Effector memory CD8-positive, alpha-beta T cell (primary cell): ENCODE measurements around the gene ZBTB8A.
"Not testable (repeated sequence)": the region's sequence is repeated elsewhere in the genome, so short reads cannot be mapped to it uniquely, and the experiment has no call there.

Source experiments
- ATAC-seq: fragments of 150-1000 bp; cut with Tn5 transposase; replicated peaks from 2 replicates; pipeline ENCODE4 v1.10.0; 2021; ENCODE audit warnings: mild to moderate bottlenecking, moderate library complexity
- DNase-seq, 3 experiments: peaks; one replicate each; pipeline ENCODE4 v3.0.0; 2021
- H3K27ac Mint-ChIP-seq, 2 donors: one replicate each; pipeline ENCODE4 v1.8.0; 2022; ENCODE audit warnings: mild to moderate bottlenecking in 2 of 2, mixed read lengths in 2 of 2, moderate library complexity in 2 of 2
- H3K27me3 Mint-ChIP-seq, 2 donors: one replicate each; pipeline ENCODE4 v1.8.0; 2022; ENCODE audit warnings: mixed read lengths in 2 of 2
- H3K36me3 Mint-ChIP-seq: one replicate; pipeline ENCODE4 v1.8.0; 2022; ENCODE audit warnings: mild to moderate bottlenecking, moderate library complexity, mixed read lengths; ENCODE audit not compliant: insufficient read depth
- H3K4me1 Mint-ChIP-seq, 2 donors: one replicate each; pipeline ENCODE4 v1.8.0; 2022; ENCODE audit warnings: low read depth in 2 of 2, mixed read lengths in 2 of 2
- H3K4me3 Mint-ChIP-seq, 2 donors: one replicate each; pipeline ENCODE4 v1.8.0; 2022; ENCODE audit warnings: mild to moderate bottlenecking in 2 of 2, mixed read lengths in 2 of 2, moderate library complexity in 2 of 2
- H3K9me3 Mint-ChIP-seq, 2 donors: one replicate each; pipeline ENCODE4 v1.8.0; 2022; ENCODE audit warnings: mixed read lengths in 2 of 2

ZBTB8A gene

GRCh38 chr1:32639489-32640075 lies 100.4 kb downstream of the ZBTB8A start:
- H3K4me1 Mint-ChIP-seq = peaks cover 5% of the 10 kb centered on the region in 2 donors
- H3K36me3 Mint-ChIP-seq = peaks cover 35% of the 10 kb centered on the region
- H3K27me3 Mint-ChIP-seq = no peaks in the 10 kb centered on the region
- no peak for DNase-seq
- no peak overlapping the region for H3K27ac Mint-ChIP-seq
- H3K4me3 Mint-ChIP-seq = no peak overlapping the region
- ATAC-seq = no peak
- no peaks in the 10 kb centered on the region for H3K9me3 Mint-ChIP-seq

GRCh38 chr1:32642292-32642827 lies 103.1 kb downstream of the ZBTB8A start:
- H3K4me1 Mint-ChIP-seq, DNase-seq, ATAC-seq, H3K27ac Mint-ChIP-seq, H3K27me3 Mint-ChIP-seq, H3K9me3 Mint-ChIP-seq, H3K4me3 Mint-ChIP-seq: not testable (repeated sequence)
- peaks cover 40% of the 10 kb centered on the region for H3K36me3 Mint-ChIP-seq

GRCh38 chr1:32644426-32644825 lies 105.2 kb downstream of the ZBTB8A start:
- Mint-ChIP-seq H3K36me3 (peaks cover 42% of the 10 kb centered on the region), H3K9me3 (no peaks in the 10 kb centered on the region), H3K27me3 (no peaks in the 10 kb centered on the region), H3K4me1 (peaks cover 6 to 18% of the 10 kb centered on the region in 2 donors), H3K27ac (no peak overlapping the region), H3K4me3 (no peak overlapping the region)
- ATAC-seq = no peak
- DNase-seq = no peak

- DNase-seq (no peak), ATAC-seq (no peak)
- no peaks in the 10 kb centered on the region for H3K27me3 Mint-ChIP-seq
- H3K4me1 Mint-ChIP-seq = peaks cover 24 to 36% of the 10 kb centered on the region in 2 donors
- peak overlapping the region; percentile 64 to 88 for H3K4me3 Mint-ChIP-seq
- H3K36me3 Mint-ChIP-seq = peaks cover 58% of the 10 kb centered on the region
- no peaks in the 10 kb centered on the region for H3K9me3 Mint-ChIP-seq
- H3K27ac Mint-ChIP-seq = peak overlapping the region; percentile 15 to 72
Observed at GRCh38 chr1:32647308-32648134, 108.3 kb downstream of the ZBTB8A start.

GRCh38 chr1:32650248-32650751 lies 111.1 kb downstream of the ZBTB8A start, which contains the start of gene ZBTB8OS:
TSS of gene ZBTB8OS (minus strand) at chr1:32650550. CDS start at chr1:32650529, 21 bp downstream.
- Mint-ChIP-seq H3K27ac (peak within 1 kb of the TSS; percentile 96 to 98), H3K4me3 (peak within 1 kb of the TSS; percentile 87 to 88), H3K4me1 (peaks cover 31 to 59% of the 10 kb centered on the region in 2 donors), H3K9me3 (no peaks in the 10 kb centered on the region), H3K27me3 (no peaks in the 10 kb centered on the region), H3K36me3 (peaks cover 77% of the 10 kb centered on the region)
- peak; percentile 85 to 88 (median 86) for DNase-seq
- peak; percentile 72 for ATAC-seq

GRCh38 chr1:32650752-32651460 lies 111.7 kb downstream of the ZBTB8A start, which contains the start of gene RBBP4:
TSS of gene RBBP4 (plus strand) at chr1:32651208. CDS start at chr1:32651307, 99 bp downstream.
- Mint-ChIP-seq H3K27ac (peak within 1 kb of the TSS; percentile 96 to 98), H3K9me3 (no peaks in the 10 kb centered on the region), H3K36me3 (peaks cover 76% of the 10 kb centered on the region), H3K4me3 (peak within 1 kb of the TSS; percentile 87 to 88), H3K27me3 (no peaks in the 10 kb centered on the region), H3K4me1 (peaks cover 37 to 62% of the 10 kb centered on the region in 2 donors)
- DNase-seq (peak; percentile 98), ATAC-seq (peak; percentile 82)

GRCh38 chr1:32651461-32652073 lies 112.3 kb downstream of the ZBTB8A start:
- peak overlapping the region; percentile 87 to 88 for H3K4me3 Mint-ChIP-seq
- ATAC-seq = no peak
- H3K27me3 Mint-ChIP-seq = no peaks in the 10 kb centered on the region
- no peaks in the 10 kb centered on the region for H3K9me3 Mint-ChIP-seq
- H3K27ac Mint-ChIP-seq = peak overlapping the region; percentile 96 to 98
- H3K4me1 Mint-ChIP-seq = peaks cover 37 to 64% of the 10 kb centered on the region in 2 donors
- no peak for DNase-seq
- peaks cover 80% of the 10 kb centered on the region for H3K36me3 Mint-ChIP-seq

GRCh38 chr1:32652244-32652962 lies 113.2 kb downstream of the ZBTB8A start:
- no peak for ATAC-seq
- peaks cover 39 to 69% of the 10 kb centered on the region in 2 donors for H3K4me1 Mint-ChIP-seq
- DNase-seq = no peak

More at GRCh38 chr1:32652244-32652962, 113.2 kb downstream of the ZBTB8A start:
- no peaks in the 10 kb centered on the region for H3K9me3 Mint-ChIP-seq
- H3K4me3 Mint-ChIP-seq = peak overlapping the region; percentile 87 to 88
- peak overlapping the region; percentile 96 to 98 for H3K27ac Mint-ChIP-seq
- H3K36me3 Mint-ChIP-seq = peaks cover 80% of the 10 kb centered on the region
- no peaks in the 10 kb centered on the region for H3K27me3 Mint-ChIP-seq
